WI38 (cell line): ENCODE measurements around the gene LTA4H.

Experiments used
- H3K4me3 ChIP-seq: 2 replicates; pipeline ENCODE4 v1.5.1; 2011; ENCODE audit warnings: low read depth, mild to moderate bottlenecking, control low read depth, low read length
- TF ChIP-seq, protein P1 (sequence below): IDR thresholded peaks from 2 replicates; pipeline ENCODE4 v1.5.1; 2012; ENCODE audit warnings: low read depth, mild to moderate bottlenecking, control low read depth, low read length

The LTA4H gene

DNA sequence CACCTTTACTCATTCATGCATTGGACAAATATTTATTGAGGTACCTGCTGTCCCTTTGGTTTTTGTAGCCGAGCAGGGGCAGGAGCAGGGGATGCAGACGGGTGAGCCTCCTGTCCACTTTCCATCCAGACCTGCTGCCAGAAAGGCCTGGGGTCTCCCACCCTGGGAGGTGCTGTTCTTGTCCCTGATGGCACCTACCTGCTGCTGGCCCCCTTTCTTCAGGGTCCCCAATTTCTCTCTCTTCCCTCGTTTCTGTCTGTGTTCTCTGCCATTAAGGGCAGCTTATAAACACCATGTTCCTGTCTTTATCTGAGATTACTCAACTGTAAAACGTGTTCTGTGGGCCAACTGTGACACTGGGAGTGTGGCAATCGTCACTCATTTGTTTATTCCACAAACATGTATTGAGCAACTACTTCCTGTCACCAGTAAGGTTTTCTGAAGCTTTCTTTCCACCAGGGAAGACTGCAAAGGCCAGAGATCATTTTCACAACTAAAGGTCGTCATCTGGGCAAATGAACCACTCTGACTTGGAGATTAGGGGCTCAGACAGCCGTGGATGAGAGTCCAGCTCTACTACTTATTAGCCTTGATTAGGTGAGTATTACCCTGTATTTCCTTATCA, 39.2 kb downstream of the LTA4H start, which contains the start of gene HAL:
Gene HAL (minus strand): TSS at position 311 of the 625 bp plus-strand sequence. CDS start 434 bp downstream, outside the sequence.
- no peak within 1 kb of the TSS for H3K4me3 ChIP-seq
- TF ChIP-seq, protein P1, sequence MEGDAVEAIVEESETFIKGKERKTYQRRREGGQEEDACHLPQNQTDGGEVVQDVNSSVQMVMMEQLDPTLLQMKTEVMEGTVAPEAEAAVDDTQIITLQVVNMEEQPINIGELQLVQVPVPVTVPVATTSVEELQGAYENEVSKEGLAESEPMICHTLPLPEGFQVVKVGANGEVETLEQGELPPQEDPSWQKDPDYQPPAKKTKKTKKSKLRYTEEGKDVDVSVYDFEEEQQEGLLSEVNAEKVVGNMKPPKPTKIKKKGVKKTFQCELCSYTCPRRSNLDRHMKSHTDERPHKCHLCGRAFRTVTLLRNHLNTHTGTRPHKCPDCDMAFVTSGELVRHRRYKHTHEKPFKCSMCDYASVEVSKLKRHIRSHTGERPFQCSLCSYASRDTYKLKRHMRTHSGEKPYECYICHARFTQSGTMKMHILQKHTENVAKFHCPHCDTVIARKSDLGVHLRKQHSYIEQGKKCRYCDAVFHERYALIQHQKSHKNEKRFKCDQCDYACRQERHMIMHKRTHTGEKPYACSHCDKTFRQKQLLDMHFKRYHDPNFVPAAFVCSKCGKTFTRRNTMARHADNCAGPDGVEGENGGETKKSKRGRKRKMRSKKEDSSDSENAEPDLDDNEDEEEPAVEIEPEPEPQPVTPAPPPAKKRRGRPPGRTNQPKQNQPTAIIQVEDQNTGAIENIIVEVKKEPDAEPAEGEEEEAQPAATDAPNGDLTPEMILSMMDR, result no peak

DNA sequence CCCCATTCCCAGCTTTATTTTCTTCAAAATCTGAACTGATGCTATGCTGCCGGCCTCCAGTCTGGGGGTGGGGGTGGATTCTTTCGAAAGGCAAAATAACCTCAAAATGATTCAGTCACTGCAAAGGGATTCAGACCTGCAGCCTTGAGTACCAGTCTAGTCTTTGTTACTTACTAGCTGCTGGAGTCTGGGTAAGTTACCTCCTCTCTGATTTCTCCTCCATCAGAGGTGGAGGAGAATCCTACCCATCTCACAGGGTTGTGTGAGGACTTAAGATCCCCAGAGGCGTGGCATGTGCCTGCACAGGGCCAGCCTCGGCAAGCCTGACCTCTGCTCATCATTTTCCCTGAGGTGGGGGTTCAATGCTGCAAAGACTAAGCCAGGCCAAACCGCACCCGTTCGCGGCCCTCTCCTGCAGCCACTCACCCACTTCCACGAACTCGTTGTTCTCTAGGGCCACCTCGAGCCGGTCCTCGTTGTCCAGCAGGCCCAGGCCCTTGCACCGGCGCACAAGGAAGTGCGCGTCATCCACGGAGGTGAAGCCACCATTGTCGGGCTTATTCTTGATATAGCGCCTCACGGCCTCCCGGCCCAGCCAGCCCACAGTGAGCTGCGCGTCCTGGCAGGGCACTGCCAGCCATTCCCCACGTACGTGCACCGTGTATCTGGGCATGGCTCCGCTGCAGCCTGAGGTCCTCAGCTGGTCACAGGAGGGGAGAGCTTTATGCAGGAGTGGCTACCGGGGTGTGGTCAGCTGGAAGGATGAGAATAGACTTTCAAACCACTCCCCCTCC, 40.0 kb downstream of the LTA4H start:
- TF ChIP-seq, protein P1, result no peak
- no peak overlapping the region for H3K4me3 ChIP-seq

DNA sequence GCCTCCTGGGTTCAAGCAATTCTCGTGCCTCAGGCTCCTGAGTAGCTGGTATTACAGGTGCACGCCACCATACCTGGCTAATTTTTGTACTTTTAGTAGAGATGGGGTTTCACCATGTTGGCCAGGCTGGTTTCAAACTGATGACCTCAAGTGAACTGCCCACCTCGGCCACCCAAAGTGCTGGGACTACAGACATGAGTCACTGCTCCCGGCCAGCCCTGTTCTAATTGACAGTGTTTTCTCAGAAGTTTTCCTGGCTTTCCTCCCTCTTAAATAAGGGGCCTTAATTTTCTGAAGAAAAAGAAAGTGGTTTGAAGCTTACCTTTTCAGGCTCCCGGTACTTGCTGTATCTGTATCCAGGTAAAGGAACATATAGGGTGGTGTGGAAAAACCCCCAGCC, 40.9 kb downstream of the LTA4H start:
- no peak overlapping the region for H3K4me3 ChIP-seq
- TF ChIP-seq, protein P1, result no peak

DNA sequence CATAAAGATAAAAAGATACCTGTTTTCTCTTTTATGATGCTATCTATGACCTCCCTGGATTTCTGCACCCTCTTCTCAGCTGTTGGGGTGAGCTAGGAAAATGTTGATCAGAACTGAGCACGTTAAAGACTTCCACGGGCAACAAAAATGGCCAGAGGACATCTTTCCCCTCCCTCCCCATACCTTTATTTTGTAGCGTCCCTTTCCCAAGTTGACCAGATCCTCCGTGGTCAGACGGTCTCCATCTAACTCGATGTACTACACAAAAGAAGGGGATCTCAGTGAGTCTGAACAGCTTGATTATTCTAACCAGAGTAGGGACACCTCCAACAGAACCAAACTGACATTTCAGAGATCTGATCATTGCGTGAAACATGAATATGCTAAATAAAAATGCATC, 41.5 kb downstream of the LTA4H start:
- TF ChIP-seq, protein P1, result no peak
- H3K4me3 ChIP-seq, result no peak overlapping the region

DNA sequence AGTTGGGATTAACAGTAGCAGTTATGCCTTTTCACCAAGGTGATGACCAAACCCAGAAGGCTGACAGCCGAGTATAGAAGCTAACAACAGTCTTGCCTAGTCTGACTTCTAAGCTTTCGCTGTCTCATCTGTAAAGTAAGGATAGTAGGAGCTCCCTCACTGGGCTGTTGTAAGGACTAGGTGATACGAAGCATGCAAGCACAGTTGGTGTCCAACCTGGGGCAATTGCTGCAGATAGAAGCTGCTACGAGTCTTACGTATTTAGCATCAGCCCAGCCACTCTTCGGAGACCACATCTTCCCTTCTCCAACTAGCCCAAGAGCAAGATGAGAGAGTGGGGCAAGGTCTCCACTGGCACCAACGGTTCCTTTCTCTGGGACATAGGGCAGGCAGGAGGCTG, 45.3 kb downstream of the LTA4H start:
- no peak overlapping the region for H3K4me3 ChIP-seq

DNA sequence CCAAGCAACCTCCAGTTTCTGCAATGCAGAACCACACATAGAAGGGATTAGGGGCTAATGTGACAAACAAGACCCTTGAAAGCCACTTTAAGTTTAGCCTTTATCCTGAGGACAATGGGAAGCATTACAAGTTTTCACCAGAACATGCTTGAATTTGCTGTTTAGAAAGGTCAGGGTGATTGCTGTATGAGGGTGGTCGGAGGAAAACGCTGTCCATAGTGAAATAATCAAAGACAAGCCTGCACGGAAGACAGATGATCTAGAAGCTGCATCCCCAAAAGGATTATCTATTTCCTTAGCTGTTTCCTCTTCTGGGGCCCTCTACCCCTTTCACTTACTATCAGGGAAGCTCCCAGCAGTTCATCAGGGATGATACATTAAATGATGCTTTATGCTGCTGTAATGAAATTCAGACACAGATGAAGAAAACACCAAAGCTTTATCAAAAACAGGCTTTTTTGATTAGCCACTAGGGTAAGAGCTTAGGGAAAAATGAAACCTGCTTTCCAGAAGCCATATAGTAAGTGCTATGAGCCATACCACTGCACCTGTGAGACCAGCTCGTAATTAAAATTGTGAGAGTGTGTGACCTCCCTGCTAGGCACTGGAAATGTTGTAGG, 45.8 kb downstream of the LTA4H start:
- no peak overlapping the region for H3K4me3 ChIP-seq
- TF ChIP-seq, protein P1, result no peak

More for the DNA sequence above, 45.3 kb downstream of the LTA4H start:
- TF ChIP-seq, protein P1, result no peak
